Measurements from ENCODE around the gene SYDE2. TPM values are rescaled to one million over a fixed set of nuclear protein-coding genes. Genes with fewer than 3 reads are reported as not detected.
"Not testable (repeated sequence)": the region's sequence is repeated elsewhere in the genome, so short reads cannot be mapped to it uniquely, and the experiment has no call there.

The SYDE2 gene
- total RNA-seq, 2 donors from 2014 or later = 15.4 to 21.8 TPM

DNA sequence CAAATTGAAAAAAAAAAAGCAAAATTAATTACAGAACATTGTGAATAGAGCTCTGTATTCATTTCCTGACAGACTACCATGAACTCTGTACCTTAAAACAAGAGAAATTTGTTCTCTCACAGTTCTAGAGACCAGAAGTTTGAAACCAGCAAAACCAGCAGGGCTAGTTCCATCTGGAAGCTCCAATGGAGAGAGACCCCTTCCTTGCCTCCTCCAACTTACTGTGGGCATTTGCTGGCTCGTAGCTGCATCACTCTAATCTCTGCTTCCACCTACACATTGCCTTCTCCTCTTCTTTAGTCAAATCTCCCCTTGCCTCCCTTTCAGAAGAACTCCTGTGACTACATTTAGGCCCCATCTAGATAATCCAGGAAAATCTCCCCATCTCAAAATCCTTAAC is 56.5 kb downstream of the SYDE2 start:
- no peak overlapping the region for H3K4me3 ChIP-seq
- TF ChIP-seq, protein P1, sequence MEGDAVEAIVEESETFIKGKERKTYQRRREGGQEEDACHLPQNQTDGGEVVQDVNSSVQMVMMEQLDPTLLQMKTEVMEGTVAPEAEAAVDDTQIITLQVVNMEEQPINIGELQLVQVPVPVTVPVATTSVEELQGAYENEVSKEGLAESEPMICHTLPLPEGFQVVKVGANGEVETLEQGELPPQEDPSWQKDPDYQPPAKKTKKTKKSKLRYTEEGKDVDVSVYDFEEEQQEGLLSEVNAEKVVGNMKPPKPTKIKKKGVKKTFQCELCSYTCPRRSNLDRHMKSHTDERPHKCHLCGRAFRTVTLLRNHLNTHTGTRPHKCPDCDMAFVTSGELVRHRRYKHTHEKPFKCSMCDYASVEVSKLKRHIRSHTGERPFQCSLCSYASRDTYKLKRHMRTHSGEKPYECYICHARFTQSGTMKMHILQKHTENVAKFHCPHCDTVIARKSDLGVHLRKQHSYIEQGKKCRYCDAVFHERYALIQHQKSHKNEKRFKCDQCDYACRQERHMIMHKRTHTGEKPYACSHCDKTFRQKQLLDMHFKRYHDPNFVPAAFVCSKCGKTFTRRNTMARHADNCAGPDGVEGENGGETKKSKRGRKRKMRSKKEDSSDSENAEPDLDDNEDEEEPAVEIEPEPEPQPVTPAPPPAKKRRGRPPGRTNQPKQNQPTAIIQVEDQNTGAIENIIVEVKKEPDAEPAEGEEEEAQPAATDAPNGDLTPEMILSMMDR (IDR thresholded peaks at IDR 0.05) = no peak
- H3K4me1 ChIP-seq = no peaks in the 10 kb centered on the region
- H3K9me3 ChIP-seq = no peaks in the 10 kb centered on the region
- H3K27me3 ChIP-seq = no peaks in the 10 kb centered on the region
- H3K27ac ChIP-seq = peak overlapping the region in 1 of 2 donors; percentile 7
- H3K36me3 ChIP-seq = no peaks in the 10 kb centered on the region
- no peak for DNase-seq (ENCODE audit: low spot score)

DNA sequence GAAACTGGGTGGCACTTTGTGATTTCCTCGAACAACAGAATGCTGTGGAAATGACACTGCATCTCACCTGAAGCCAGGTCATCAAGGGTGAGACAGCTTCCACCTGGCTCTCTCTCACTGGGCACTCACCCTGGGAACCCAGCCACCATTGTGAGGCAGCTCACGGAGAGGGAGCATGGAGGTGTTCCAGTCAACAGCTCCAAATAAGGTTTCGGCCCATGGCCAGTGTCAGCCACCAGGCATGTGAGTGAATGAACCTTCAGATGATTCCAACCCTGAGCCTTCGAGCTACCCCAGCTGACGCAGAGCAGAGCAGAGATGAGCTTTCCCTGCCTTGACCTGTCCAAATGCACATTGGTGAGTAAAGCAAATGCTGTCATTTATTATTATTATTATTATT is 58.1 kb downstream of the SYDE2 start:
- H3K27me3 ChIP-seq = no peaks in the 10 kb centered on the region
- TF ChIP-seq, protein P1 (IDR thresholded peaks at IDR 0.05) = no peak
- no peak overlapping the region for H3K4me3 ChIP-seq
- H3K36me3 ChIP-seq = no peaks in the 10 kb centered on the region
- peaks cover 0 to 3% of the 10 kb centered on the region in 2 donors for H3K4me1 ChIP-seq
- peak overlapping the region; percentile 62 to 64 for H3K27ac ChIP-seq
- no peaks in the 10 kb centered on the region for H3K9me3 ChIP-seq
- no peak for DNase-seq (ENCODE audit: low spot score)

DNA sequence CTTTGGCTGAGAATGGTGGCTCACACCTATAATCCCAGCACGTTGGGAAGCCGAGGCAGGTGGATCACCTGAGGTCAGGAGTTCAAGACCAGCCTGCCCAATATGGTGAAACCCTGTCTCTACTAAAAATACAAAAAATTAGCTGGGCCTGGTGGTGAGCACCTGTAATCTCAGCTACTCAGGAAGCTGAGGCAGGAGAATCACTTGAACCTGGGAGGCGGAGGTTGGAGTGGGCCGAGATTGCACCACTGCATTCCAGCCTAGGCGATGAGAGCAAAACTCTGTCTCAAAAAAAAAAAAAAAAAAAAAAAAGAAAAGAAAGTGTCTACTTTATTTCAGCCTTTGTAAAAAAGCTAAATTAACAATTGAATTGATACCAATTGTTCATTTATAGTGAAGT is 62.4 kb downstream of the SYDE2 start:
- H3K27me3 ChIP-seq; H3K9me3 ChIP-seq; H3K36me3 ChIP-seq; H3K4me3 ChIP-seq; DNase-seq (ENCODE audit: low spot score); H3K4me1 ChIP-seq: not testable (repeated sequence)
- H3K27ac ChIP-seq = peak overlapping the region in 1 of 2 donors; percentile 62

DNA sequence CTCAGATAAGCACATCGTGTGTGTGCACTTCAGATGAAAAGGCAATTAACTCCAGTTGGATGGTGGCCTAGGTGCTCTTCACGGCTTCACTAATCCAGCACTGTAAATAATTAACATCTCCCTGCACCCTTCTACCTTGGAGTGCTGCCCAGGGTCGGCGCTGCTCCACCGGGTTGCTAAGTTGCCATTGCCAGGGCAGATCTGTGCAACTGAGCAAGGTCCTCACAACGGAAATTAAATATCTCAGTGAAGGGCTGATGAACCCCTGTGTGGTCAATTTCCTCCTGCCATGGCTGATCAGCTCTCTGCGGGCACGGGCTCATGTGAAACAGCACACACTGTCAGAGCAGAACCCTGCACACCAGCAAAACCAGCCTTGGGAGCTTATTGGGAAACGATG is 63.2 kb downstream of the SYDE2 start:
- TF ChIP-seq, protein P1 (IDR thresholded peaks at IDR 0.05) = no peak
- no peak overlapping the region for H3K4me3 ChIP-seq
- H3K27me3 ChIP-seq = no peaks in the 10 kb centered on the region
- H3K36me3 ChIP-seq = no peaks in the 10 kb centered on the region
- H3K27ac ChIP-seq = peak overlapping the region in 1 of 2 donors; percentile 62
- no peaks in the 10 kb centered on the region for H3K9me3 ChIP-seq
- H3K4me1 ChIP-seq = peaks cover 0 to 7% of the 10 kb centered on the region in 2 donors
- DNase-seq (ENCODE audit: low spot score) = no peak

DNA sequence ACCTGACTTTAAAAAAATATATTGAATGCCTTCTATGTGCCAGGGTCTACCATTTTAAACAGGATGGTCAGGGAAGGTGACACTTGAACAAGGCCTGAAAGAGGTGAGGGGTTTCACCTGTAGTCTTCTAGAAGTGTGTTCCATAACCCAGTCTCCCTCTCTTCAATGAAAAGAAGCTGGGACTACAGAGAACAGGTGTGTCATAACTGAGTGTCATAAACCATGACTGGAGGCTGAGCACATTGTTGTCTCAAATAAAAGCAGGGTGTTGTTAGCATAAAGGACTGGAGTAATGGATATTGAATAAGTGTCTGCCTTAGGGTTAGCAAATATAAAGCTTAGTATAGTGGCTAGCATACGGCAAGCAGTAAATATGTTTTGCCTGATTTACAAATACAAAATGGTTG is 65.4 kb downstream of the SYDE2 start:
- H3K36me3 ChIP-seq = no peaks in the 10 kb centered on the region
- H3K4me3 ChIP-seq = no peak overlapping the region
- H3K27ac ChIP-seq = no peak overlapping the region
- TF ChIP-seq, protein P1 (IDR thresholded peaks at IDR 0.05) = no peak
- no peaks in the 10 kb centered on the region for H3K9me3 ChIP-seq
- no peaks in the 10 kb centered on the region for H3K27me3 ChIP-seq
- H3K4me1 ChIP-seq = peaks cover 0 to 7% of the 10 kb centered on the region in 2 donors
- no peak for DNase-seq (ENCODE audit: low spot score)

DNA sequence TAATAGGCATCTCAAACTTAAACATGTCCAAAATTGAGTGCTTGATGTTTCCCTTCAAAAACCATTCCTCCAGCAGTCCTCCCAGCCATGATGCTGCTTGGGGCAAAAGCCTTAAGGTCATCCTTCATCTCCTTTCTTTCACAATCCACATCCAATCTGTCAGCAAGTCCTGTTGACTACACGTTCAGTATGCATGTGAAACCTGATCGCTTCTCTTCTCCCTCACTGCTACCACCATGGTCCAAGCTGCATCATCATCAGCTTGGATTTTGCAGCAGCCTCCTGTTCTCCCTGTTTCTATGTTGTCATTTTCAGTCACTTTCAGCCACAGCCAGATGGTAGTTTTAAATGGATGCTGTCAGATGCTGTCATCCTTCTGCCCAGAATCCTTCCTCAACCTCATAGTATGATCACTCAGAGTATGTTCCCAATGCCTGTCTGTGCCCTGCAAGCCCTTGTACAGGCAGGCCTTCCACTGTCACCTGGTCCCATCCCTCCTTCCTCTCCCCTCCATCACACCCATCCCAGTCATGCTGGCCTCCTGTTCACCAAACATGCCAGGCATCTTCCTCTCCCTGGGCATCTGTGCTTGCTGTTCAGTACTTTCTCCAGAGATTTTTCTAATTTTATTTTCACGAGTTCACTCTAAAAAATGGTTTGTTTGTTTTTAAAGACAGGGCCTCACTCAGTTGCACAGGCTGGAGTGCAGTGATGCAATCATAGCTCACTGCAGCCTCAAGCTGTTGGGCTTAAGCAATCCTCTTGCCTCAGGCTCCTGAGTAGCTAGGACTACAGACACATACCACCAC is 66.0 kb downstream of the SYDE2 start:
- H3K27me3 ChIP-seq = no peaks in the 10 kb centered on the region
- no peak for DNase-seq (ENCODE audit: low spot score)
- peak overlapping the region in 1 of 2 donors; percentile 71 for H3K27ac ChIP-seq
- TF ChIP-seq, protein P1 (IDR thresholded peaks at IDR 0.05) = no peak
- no peak overlapping the region for H3K4me3 ChIP-seq
- H3K9me3 ChIP-seq = no peaks in the 10 kb centered on the region
- peaks cover 0 to 7% of the 10 kb centered on the region in 2 donors for H3K4me1 ChIP-seq
- no peaks in the 10 kb centered on the region for H3K36me3 ChIP-seq

Measured in right atrium auricular region (tissue), 2 donors.